GM19025 (cell line): Measurements from ENCODE around the gene CDA.

Experiments
- ATAC-seq: cut with Tn5 transposase; IDR thresholded peaks from one replicate; pipeline ENCODE4 v1.9.1; 2021; ENCODE audit warnings: mild to moderate bottlenecking, low read depth, moderate library complexity; ENCODE audit not compliant: unreplicated experiment

The CDA gene

DNA sequence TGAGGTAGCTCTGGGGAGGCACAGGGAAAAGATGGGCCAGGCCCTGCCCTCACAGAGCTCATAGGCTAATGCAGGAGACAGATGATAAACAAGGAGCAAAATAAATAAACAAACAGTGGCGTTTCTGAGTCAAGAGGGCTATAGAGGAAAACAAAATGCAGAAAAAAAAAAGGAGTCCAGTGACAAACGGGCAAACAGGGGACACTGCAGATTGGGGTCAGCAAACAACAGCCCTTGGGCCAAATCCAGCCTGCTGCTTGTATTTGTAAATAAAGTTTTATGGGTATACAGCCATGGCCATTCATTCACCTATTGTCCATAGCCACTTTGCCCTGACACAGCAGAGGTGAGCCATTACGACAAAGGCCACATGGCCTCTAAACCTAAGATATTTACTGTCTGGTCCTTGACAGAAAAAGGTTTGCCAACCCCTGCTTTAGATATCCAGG lies 25.3 kb downstream of the CDA start:
- no peak for ATAC-seq

DNA sequence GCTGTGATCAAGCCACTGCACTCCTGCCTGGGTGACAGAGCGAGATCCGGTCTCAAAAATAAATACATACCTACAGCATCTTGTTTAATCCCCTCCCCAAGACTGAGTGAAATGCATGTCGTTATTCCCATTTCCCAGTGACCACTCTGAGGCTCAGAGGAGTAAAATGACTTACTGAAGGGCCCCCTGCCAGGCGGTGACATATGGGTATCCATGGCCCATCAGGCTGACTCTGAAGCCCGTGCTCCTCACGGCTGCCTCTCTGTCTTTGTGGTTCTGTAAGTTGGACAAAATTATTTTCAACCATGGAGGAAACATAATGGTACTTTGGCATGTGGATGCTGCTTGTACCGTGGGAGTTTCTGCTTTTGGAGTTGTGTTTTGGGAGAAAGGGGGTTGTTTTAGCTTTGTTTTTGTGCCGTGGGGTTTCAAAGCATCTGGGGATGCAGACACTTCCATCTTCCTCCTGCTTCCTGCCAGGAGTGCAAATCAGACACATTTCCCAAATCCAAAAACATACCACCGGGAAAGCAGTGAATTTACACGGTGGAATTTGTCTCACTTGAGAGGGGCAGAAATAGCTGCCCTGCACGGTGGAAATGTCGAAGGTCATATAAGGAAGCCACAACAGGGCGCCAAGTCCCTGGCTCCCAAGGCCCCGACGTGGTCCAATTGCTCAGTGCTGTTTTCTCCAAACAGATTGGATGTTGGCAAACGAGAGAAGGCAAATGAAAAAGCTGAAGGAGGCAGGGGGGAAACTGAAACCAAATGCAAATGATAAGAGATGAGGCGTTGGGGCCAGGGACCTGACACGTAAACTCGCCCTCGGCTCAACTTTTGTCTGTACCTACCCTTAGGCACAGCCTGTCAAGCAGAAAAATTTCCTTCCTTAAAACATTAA lies 27.3 kb downstream of the CDA start:
- no peak for ATAC-seq

DNA sequence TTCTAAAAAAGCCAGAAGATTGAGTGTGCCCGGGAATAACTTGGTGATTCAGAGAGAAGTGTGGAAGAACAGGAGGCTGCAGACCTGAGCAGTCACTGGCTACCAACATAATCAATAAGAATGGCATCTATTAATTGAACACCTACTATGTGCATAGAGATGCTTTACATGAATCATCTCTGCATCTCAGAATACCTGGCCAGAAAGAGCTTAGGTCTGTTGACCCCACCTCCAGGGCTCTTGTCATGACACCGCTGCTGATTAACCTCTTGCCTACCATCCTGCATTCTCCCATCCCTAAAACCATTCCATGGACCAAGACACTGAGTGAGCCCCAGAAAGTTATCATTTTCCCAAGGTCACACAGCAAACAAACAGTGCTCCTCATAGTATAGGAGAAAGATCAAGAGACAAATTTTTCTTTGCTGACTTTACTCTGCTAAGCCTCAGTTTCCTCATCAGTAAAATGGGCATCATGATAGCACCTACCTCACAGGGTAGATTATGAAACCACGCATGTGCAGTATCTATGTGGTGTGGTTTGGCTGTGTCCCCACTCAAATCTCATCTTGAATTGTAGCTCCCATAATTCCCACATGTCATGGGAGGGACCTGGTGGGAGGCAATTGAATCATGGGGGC lies 28.1 kb downstream of the CDA start:
- no peak for ATAC-seq

DNA sequence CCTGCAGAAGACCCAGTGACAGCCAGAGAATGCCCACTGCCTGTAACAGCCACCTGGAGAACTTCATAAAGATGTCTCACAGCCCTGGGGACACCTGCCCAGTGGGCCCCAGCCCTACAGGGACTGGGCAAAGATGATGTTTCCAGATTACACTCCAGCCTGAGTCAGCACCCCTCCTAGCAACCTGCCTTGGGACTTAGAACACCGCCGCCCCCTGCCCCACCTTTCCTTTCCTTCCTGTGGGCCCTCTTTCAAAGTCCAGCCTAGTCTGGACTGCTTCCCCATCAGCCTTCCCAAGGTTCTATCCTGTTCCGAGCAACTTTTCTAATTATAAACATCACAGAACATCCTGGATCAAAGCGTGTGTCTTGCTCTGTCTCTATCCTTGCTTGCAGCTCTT lies 29.7 kb downstream of the CDA start:
- no peak for ATAC-seq

DNA sequence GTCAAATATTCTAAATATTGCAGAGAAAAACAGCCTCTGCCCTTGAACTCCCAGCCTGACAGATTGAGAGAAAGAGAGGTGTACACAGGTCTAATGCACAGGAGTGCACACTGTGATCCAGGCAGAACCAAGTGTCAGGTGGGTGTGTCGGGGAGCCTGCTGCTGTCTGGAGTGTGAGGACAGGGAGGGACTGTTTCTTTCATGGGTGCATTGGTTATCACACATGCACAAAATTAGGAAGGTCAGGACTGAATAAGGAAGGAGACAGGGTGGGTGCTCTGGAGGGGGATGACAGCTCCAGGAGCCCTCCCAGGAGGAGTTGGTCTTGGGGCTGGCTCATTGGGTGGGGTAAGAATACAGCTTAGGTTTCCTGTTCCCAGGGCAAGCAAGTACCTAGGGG lies 31.1 kb downstream of the CDA start:
- no peak for ATAC-seq

DNA sequence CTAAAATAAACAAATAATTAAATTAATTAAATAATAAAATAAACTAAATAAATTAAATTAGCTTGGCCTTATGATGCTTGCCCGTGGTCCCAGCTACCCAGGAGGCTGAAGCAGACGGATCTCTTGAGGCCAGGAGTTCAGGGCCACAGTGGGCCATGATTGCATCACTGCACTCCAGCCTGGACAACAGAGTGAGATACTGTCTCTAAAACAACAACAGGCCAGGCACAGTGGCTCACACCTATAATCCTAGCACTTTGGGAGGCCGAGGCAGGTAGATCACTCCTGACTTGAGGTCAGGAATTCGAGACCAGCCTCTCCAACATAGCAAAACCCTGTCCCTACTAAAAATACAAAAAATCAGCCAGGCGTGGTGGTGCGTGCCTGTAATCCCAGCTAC lies 32.1 kb downstream of the CDA start:
- ATAC-seq, result no peak

DNA sequence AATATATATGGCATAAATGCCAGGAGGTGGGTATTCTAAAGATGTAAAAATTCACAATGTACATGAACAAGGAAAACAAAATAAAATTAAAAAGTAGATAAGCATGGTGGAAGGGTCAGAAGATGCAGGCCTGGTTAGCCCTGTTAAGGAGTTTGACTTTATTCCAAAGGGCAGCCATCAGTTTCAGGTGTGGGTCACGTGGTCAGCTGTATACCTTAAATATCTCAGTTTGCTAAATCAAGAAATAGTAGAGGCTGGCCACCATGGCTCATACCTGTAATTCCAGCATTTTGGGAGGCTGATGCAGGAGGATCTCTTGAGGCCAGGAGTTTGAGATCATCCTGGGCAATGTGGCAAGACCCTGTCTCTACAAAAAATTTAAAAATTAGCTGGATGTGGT lies 35.8 kb downstream of the CDA start:
- ATAC-seq, result no peak

DNA sequence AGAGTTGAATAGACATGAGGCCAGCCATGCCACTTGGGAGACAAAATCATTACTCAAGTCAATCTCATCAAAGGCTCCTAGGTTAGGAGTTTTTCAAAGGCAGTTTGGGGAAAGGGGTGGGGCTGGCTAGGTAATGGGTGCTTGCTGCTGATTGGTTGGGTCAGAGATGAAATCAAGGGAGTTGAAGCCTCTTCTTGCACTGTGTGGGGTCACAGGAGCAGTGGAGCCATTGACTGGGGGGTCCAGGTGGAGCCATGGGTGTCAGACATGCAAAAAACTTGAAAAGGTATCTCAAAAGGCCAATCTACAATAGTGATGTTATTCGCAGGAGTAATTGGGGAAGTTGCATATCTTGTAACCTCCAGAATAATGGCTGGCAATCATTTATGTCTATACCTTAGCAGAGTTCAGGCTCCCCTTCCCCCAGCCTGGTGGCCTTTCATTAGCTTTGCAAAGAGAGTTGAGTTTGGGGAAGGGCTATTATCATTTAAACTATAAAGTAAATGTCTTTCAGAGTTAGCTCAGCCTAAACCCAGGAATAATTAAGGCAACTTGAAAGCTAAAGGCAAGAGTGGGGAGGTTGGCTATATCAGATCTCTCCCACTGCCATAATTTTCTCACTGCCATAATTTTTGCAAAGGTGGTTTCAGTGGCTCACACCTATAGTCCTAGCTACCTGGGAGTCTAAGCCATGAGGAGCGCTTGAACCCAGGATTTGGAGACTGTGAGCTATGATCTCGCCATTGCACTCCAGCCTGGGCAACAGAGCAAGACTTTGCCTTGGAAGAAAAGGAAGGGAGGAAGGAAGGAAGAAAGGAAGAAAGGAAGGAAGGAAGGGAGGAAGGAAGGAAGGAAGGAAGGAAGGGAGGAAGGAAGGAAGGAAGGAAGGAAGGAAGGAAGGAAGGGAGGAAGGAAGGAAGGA lies 36.5 kb downstream of the CDA start:
- no peak for ATAC-seq

DNA sequence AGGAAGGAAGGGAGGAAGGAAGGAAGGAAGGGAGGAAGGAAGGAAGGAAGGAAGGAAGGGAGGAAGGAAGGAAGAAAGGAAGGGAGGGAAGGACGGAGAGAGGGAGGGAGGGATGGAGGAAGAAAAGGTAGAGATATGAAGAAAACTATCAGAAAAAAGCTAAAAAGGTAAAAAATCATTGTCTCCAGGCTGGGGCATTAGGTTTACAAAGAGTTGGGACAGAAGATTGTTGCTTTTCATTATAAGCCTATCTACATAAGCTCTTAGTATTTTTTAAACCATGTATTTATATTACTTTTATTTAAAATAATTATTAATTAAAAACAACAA lies 37.2 kb downstream of the CDA start:
- ATAC-seq, result no peak

DNA sequence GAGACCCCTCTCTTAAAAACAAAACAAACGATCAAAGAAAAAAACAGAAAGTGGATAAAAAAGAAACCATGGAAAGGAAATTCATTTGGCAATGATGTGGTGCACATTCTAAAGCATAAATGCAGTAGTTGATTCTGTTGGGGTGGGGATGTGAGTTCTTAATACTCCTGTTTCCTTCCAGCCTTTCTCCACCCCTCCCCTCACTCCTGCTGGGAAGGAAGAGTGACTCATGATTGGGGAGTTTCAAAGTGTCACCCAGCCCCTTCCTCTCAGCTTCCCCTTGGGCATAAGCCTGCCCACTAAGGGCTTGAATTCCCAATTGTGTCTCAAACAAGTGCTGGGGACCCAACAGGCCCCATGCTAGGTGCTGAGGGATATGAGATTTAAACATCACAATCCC lies 37.6 kb downstream of the CDA start:
- no peak for ATAC-seq

DNA sequence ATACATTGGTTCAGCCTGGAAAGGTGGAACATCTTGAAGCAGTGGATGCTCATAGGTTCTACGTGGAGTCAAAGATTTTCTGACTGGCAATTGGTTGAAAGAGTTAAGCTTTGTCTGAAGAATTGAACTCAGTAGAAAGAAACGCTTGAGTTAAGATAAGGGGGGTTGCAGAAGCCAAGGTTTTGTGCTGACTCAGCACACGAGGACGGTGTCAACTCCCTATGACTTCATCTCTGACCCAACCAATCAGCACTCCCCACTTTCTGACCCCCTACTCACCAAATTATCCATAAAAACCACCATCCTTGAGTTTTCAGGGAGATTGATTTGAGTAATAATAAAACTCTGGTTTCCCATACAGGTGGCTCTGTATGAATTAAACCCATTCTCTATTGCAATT lies 41.8 kb downstream of the CDA start:
- no peak for ATAC-seq

DNA sequence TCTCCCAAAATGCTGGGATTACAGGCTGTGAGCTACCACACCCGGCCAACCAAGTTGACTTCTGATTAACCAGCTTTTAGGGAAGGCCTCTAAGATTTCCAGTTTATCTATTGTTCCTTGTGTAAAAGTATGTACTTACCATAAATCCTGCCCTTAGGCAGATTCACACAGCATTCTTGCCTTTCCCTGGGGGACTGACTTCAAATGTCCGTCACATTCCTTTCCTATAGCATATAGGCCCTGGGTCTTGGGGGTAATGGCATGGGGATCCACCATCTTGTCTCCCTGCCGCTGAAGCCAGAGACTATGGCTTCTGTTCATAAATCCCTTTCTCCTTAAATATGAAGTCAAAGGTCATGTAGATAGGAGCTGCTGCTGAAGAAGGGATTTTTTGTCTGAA lies 43.5 kb downstream of the CDA start:
- ATAC-seq, result no peak

DNA sequence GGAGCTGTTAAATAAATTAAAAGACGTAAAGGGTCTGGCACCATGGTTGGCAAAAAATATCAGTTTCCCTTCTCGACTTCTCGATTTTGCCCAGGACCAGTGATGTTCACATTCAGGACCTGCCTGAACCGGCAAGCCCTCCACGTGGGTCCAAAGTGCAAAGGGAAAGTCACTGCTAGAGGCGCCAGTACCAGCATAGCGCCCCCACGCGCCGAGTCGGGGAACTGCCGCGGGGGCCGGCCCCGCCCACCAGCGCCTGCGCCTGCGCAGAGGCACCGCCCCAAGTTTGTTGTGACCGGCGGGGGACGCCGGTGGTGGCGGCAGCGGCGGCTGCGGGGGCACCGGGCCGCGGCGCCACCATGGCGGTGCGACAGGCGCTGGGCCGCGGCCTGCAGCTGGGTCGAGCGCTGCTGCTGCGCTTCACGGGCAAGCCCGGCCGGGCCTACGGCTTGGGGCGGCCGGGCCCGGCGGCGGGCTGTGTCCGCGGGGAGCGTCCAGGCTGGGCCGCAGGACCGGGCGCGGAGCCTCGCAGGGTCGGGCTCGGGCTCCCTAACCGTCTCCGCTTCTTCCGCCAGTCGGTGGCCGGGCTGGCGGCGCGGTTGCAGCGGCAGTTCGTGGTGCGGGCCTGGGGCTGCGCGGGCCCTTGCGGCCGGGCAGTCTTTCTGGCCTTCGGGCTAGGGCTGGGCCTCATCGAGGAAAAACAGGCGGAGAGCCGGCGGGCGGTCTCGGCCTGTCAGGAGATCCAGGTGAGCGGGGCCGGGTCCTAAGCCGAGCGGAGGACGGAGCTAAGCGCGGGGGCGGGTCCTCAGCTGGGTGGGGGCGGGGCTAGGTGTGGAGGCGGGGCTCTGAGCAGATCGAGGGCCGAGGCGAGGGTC lies 44.5 kb downstream of the CDA start, which contains the start of gene PINK1:
PINK1 (plus strand) TSS at position 269 of the 875 bp plus-strand sequence; CDS start at position 360, 91 bp downstream.
- ATAC-seq, result peak; percentile 45

DNA sequence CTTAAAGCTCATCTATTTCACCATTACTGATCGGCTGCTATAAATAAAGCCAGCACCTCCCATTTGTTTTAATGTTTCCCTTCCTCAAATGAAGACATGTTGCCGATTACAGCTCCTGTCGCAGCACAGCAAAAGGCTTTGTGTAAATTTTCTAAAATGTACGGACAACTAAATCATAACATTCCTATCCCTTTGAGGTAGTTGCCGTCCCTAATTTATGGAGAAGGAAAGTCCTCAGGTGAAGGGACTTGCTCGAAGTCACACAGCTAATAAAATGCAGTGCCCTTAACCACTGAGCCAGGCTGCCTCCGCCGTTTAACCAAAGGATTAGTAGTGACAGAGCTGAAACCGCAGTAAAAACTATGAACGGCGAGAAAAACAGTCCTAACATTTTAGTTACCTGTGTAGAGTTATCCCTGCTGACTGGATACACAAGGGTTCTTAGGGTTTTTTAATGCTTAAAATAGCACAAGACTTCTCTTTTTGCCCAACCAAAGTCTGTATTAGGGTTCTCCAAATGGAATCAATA lies 45.2 kb downstream of the CDA start:
- ATAC-seq, result no peak

DNA sequence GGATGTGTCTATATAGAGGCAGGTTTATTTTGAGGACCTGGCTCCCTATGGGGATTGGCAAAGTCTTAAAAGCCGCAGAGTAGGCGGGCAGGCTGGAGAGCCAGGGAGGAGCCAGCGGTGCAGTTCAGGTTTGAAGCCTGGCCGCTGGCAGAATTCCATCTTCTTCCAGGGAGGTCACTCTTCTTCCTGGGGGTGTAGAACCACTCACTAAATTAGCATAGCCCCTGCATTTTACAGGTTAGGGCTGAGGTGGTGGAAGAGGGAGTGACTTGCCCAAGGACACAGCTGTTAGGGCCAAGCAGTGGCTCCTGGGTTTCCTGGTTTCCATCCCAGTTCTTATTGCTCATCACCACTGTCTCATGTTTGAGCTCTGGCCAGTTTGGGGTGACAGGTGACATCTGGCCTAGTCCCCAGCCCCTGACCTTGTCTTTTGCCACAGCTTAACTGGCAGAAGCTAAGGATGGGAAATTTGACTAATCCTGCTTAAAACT lies 45.7 kb downstream of the CDA start:
- ATAC-seq, result no peak

DNA sequence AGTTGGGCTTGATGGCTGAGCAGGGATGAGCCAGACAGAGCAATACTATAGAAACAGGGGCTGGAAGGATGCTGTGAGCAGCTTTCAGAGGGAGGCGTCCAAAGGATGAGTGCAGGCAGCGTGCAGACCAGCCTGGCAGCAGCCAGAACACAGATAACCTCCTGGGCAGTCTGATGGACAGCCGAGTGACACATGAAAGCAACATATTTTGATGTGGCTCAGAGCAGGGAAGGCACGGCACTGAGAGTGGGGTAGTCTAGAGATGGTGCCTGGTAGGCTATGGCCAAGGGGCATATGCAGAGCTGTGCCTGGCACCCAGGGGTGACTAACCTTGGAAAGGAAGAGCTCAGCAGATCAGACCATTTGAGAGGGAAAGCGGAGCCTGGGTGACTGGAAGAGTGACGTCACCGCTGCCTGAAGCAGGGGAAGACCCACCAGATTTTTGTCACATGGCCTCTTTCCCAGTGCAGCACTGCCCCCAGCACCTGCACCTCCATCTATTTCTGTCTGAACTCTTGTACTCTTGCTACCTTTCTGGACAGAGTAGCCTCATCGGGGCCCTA lies 48.0 kb downstream of the CDA start:
- ATAC-seq, result no peak

DNA sequence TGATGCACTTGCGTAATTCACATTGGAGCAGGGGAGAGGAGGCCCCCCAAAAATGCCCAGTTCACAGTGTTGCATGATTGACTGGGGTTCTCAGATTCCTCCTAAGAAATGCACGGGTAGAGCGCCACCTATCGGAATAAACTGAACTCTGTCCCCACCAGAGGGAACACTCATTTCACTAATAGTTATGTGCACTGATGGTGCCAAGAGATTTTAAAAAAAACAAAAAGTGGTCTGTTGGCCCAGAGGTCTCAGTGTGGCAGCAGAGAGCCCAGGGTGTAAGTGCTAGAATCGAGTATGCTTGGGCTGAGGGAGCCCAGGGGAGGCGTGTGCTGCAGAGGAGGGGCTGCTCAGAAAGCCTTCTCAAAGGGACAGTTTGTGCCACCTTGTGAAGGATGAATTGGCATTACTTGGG lies 51.3 kb downstream of the CDA start:
- no peak for ATAC-seq

DNA sequence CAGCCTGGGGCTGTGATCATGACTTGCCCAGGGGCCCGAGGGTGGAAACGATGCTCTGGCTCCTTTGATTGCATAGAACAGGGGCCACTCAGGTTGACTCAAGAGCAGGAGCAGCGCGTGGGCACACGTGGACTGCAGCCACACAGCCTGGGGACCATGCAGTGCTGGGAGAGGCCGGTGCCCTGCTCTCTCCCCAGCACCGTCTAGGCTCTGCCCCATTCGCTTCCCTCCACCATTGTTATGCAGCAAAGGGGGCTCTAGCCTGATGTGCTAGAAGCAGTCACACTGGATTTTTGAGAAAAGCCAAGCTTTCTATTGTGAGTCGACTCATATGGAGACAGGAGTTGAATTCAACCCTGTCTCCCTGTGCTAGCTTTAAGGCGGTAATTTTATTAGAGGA lies 53.1 kb downstream of the CDA start:
- ATAC-seq, result no peak

DNA sequence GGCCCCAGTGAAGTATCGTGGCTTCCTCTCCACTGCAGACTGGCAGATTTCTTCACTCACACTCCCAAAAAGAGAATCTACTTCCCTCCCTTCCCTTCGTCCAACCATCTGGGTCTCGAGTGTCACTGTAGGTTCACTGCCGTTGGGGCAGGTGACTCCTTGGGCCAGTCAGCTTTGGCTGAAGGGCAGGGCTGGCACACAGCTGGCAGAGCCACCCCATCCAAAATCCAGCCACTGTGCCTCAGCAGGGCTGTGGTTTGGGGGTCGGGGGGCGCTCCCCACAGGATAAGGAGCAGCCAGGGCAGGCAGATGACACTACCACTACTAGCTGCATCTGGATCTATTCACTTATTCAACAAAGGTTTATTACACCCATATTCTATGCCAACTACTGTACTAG lies 54.2 kb downstream of the CDA start:
- ATAC-seq, result no peak
